Measurements from ENCODE around the gene RNF217. TPM values are rescaled to one million over a fixed set of nuclear protein-coding genes. Genes with fewer than 3 reads are reported as not detected.

RNF217 gene
- total and polyA plus RNA-seq, 2 of the 13 experiments (the other 11 are each of a cell fraction or from before 2014, with no cell fraction given), result 2.2 to 2.4 TPM

DNA sequence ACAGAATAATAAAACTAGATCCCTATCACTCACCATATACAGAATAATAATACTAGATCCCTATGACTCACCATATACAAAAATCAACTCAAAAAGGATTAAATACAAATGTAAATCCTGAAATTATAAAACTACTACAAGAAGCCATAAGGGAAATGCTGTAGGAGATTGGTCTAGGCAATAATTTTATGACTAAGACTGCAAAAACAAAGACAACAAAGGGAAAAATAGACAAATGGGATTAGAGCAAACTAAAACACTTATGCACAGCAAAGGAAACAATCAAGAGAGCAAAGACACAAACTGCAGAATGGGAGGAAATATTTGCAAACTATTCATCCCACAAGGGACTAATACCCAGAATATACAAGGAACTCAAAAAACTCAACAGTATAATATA is 4.1 kb upstream of the RNF217 start:
- ChIA-PET CTCF (ENCODE audit: low intra/inter-chr PET ratio, low total read pairs) (no interaction called here), POLR2A (no interaction called here)
- intact Hi-C loops (cut with micrococcal nuclease; ENCODE audit: unreplicated experiment) (no loop called here), in situ Hi-C loops (cut with HindIII; ENCODE audit: extremely low pct_ligation_motif_present, low pct_unique_long_range_greater_than_20kb) (no loop called here)
- Histone ChIP-seq H3K79me2 (ENCODE audit: insufficient read depth, low read length) (no peaks in the 10 kb centered on the region), H2AFZ (ENCODE audit: low read length) (no peak overlapping the region), H3K9me3 (ENCODE audit: low read length) (no peaks in the 10 kb centered on the region), H3K27ac (ENCODE audit: extremely low read length, insufficient read depth, low read length) (no peak overlapping the region), H3K4me2 (ENCODE audit: low read depth, low read length) (no peak overlapping the region), H3K4me3 (replicated peaks in 1 of 3; ENCODE audit: insufficient read depth in 1 of 3, low read depth in 2 of 3, low read length in 3 of 3) (no peak overlapping the region), H3K4me1 (ENCODE audit: insufficient read depth, low read length) (0 out of 2 replicates have a peak, but pooled peaks cover 7% of the 10 kb centered on the region), H4K20me1 (ENCODE audit: insufficient read depth, low read length) (no peaks in the 10 kb centered on the region), H3K27me3 (ENCODE audit: control insufficient read depth in 1 of 2, insufficient read depth in 2 of 2, low read length in 2 of 2) (peaks cover 0 to 9% of the 10 kb centered on the region in 2 experiments; a peak in 2 of 5 replicates), H3K36me3 (replicated peaks in 1 of 2; ENCODE audit: control insufficient read depth in 1 of 2, insufficient read depth in 2 of 2, low read length in 2 of 2) (no peaks in the 10 kb centered on the region), H3K9ac (ENCODE audit: insufficient read depth, low read depth, low read length) (no peak overlapping the region)
- ATAC-seq, result no peak
- TF ChIP-seq ETV6 (CRISPR knock-in tag; conservative IDR thresholded peaks at IDR 0.05), result no peak
- no peak for TF ChIP-seq NR3C1 (CRISPR knock-in tag; IDR thresholded peaks at IDR 0.05)
- TF ChIP-seq CENPX (CRISPR knock-in tag; IDR thresholded peaks at IDR 0.05), result no peak
- no peak for TF ChIP-seq ZUFSP (CRISPR knock-in tag; IDR thresholded peaks at IDR 0.05; ENCODE audit: borderline replicate concordance)
- TF ChIP-seq PPARG (CRISPR knock-in tag; conservative IDR thresholded peaks at IDR 0.05), result no peak
- no peak for TF ChIP-seq KDM5B (CRISPR knock-in tag; IDR thresholded peaks at IDR 0.05; ENCODE audit: borderline replicate concordance)
- TF ChIP-seq RBAK (CRISPR knock-in tag; IDR thresholded peaks at IDR 0.05), result no peak
- no peak for TF ChIP-seq ZNF569 (CRISPR knock-in tag; IDR thresholded peaks at IDR 0.05; ENCODE audit: borderline replicate concordance)
- TF ChIP-seq ZMAT3 (CRISPR knock-in tag; conservative IDR thresholded peaks at IDR 0.05), result no peak
- TF ChIP-seq TOPORS (CRISPR knock-in tag; IDR thresholded peaks at IDR 0.05), result no peak
- no peak for TF ChIP-seq HDAC6 (IDR thresholded peaks at IDR 0.05; ENCODE audit: low read depth, low read length)
- no peak for TF ChIP-seq REST (IDR thresholded peaks at IDR 0.05; ENCODE audit: borderline replicate concordance in 1 of 2, low read depth in 1 of 2, low read length in 2 of 2)
- no peak for TF ChIP-seq ZNF556 (CRISPR knock-in tag; IDR thresholded peaks at IDR 0.05; ENCODE audit: borderline replicate concordance)
- no peak for TF ChIP-seq MLLT10 (CRISPR knock-in tag; IDR thresholded peaks at IDR 0.05)
- TF ChIP-seq PTBP1 (IDR thresholded peaks at IDR 0.05; ENCODE audit: low read depth, low read length, poor library complexity, severe bottlenecking), result no peak
- TF ChIP-seq EZH2 (conservative IDR thresholded peaks at IDR 0.05; ENCODE audit: low read depth, low read length), result no peak
- TF ChIP-seq ELF4 (CRISPR knock-in tag; IDR thresholded peaks at IDR 0.05; ENCODE audit: borderline replicate concordance), result no peak
- DNase-seq (ENCODE audit: low spot score), result no peak
- no TSS peak for BruUV-seq (replicated peaks)
- FAIRE-seq, result no peak

All from HepG2 (cell line).